IMR-90 (cell line): ENCODE results near the gene PARVB. TPM values are rescaled to one million over a fixed set of nuclear protein-coding genes. Genes with fewer than 3 reads are reported as not detected.

Experiments
- ATAC-seq: fragments of 200-7000 bp; cut with Tn5 transposase; 2 replicates; pipeline ENCODE4 v1.9.1; 2020; ENCODE audit warnings: low read depth, mild to moderate bottlenecking, moderate library complexity
- BruUV-seq: library from RNA; stranded (reverse); fragments of 400-500 nt; replicated peaks from 2 replicates; lab custom pipeline; 2021; lab: Mats Ljungman, UMichigan
- CTCF ChIA-PET: fragments of 300-600 bp; formaldehyde crosslinking; extraction: SDS; loops from one replicate; lab custom pipeline; 2021; ENCODE audit warnings: antibody characterized with exemption; lab: Yijun Ruan, JAX
- POLR2A ChIA-PET: fragments of 300-600 bp; sonication (Branson Sonifier 250); formaldehyde crosslinking; loops from one replicate; lab custom pipeline; 2022; ENCODE audit warnings: antibody characterized with exemption; ENCODE audit not compliant: unreplicated experiment; lab: Charles Lee
- DNase-seq: peaks from one replicate; pipeline ENCODE4 v3.0.0; 2013
- H2AFZ ChIP-seq: replicated peaks from 2 replicates; pipeline ENCODE3; 2013; ENCODE audit warnings: low read length, mild to moderate bottlenecking; ENCODE audit not compliant: poor library complexity
- H2AK5ac ChIP-seq: 2 replicates; pipeline ENCODE4 v1.6.1; 2013; ENCODE audit warnings: low read depth, low read length, inconsistent platforms
- H2AK9ac ChIP-seq: replicated peaks from 2 replicates; pipeline ENCODE3; 2013; ENCODE audit warnings: mild to moderate bottlenecking, low read depth, low read length, moderate library complexity; ENCODE audit not compliant: poor library complexity
- H2BK120ac ChIP-seq: 2 replicates; pipeline ENCODE4 v1.6.1; 2013; ENCODE audit warnings: low read depth, low read length, inconsistent platforms
- H2BK15ac ChIP-seq: 3 replicates; pipeline ENCODE4 v1.6.1; 2013; ENCODE audit warnings: low read depth, low read length, inconsistent platforms
- H2BK20ac ChIP-seq: 2 replicates; pipeline ENCODE4 v1.6.1; 2013; ENCODE audit warnings: low read depth, mild to moderate bottlenecking, inconsistent platforms, low read length, moderate library complexity
- H2BK5ac ChIP-seq: 2 replicates; pipeline ENCODE4 v1.6.1; 2013; ENCODE audit warnings: mild to moderate bottlenecking, low read depth, low read length, inconsistent platforms; ENCODE audit not compliant: poor library complexity, severe bottlenecking
- H3K14ac ChIP-seq: replicated peaks from 2 replicates; pipeline ENCODE4 v1.6.1; 2013; ENCODE audit warnings: low read depth, low read length, inconsistent platforms
- H3K18ac ChIP-seq: 2 replicates; pipeline ENCODE4 v1.6.1; 2013; ENCODE audit warnings: low read depth, low read length, control low read depth
- H3K23ac ChIP-seq: 2 replicates; pipeline ENCODE4 v1.6.1; 2013; ENCODE audit warnings: low read depth, low read length, inconsistent platforms
- H3K27ac ChIP-seq: 2 replicates; pipeline ENCODE4 v1.5.1; 2013; ENCODE audit warnings: mild to moderate bottlenecking, control low read depth, low read length; ENCODE audit not compliant: insufficient read depth
- H3K27me3 ChIP-seq: 2 replicates; pipeline ENCODE4 v1.6.1; 2013; ENCODE audit warnings: low read length; ENCODE audit not compliant: control insufficient read depth, insufficient read depth
- H3K36me3 ChIP-seq: 2 replicates; pipeline ENCODE4 v1.6.1; 2013; ENCODE audit warnings: low read length, mixed read lengths; ENCODE audit not compliant: control insufficient read depth, insufficient read depth
- H3K4ac ChIP-seq: 2 replicates; pipeline ENCODE4 v1.6.1; 2013; ENCODE audit warnings: low read depth, low read length, inconsistent platforms
- H3K4me1 ChIP-seq: 2 replicates; pipeline ENCODE4 v1.6.1; 2013; ENCODE audit warnings: low read length, mixed read lengths; ENCODE audit not compliant: control insufficient read depth, insufficient read depth
- H3K4me2 ChIP-seq: 2 replicates; pipeline ENCODE4 v1.6.1; 2013; ENCODE audit warnings: low read depth, mild to moderate bottlenecking, control low read depth, low read length, moderate library complexity
- H3K4me3 ChIP-seq: 2 replicates; pipeline ENCODE4 v1.5.1; 2013; ENCODE audit warnings: low read depth, mild to moderate bottlenecking, control low read depth, low read length, moderate library complexity; ENCODE audit not compliant: insufficient read depth
- H3K56ac ChIP-seq: 2 replicates; pipeline ENCODE4 v1.6.1; 2013; ENCODE audit warnings: low read length, inconsistent platforms; ENCODE audit not compliant: insufficient read depth; ENCODE audit errors: extremely low read depth
- H3K79me1 ChIP-seq, 2 experiments: 2 replicates each; pipeline ENCODE4 v1.6.1; 2013; ENCODE audit warnings: low read length in 2 of 2, inconsistent platforms in 1 of 2, low read depth in 1 of 2
- H3K9ac ChIP-seq: 2 replicates; pipeline ENCODE4 v1.6.1; 2013; ENCODE audit warnings: low read depth, low read length, control low read depth
- H3K9me1 ChIP-seq: 2 replicates; pipeline ENCODE4 v1.6.1; 2013; ENCODE audit warnings: low read length, inconsistent platforms; ENCODE audit not compliant: insufficient read depth
- H3K9me3 ChIP-seq: 2 replicates; pipeline ENCODE4 v1.6.1; 2013; ENCODE audit warnings: low read length; ENCODE audit not compliant: control insufficient read depth, insufficient read depth
- H4K20me1 ChIP-seq: 2 replicates; pipeline ENCODE4 v1.6.1; 2013; ENCODE audit warnings: low read length, inconsistent platforms; ENCODE audit not compliant: insufficient read depth
- H4K5ac ChIP-seq: 2 replicates; pipeline ENCODE4 v1.6.1; 2013; ENCODE audit warnings: mild to moderate bottlenecking, low read depth, low read length, control low read depth
- H4K8ac ChIP-seq, 2 experiments: 2 replicates each; pipeline ENCODE4 v1.6.1; 2013; ENCODE audit warnings: low read depth in 2 of 2, low read length in 2 of 2, control low read depth in 1 of 2, inconsistent platforms in 1 of 2
- H4K91ac ChIP-seq: 2 replicates; pipeline ENCODE4 v1.6.1; 2013; ENCODE audit warnings: low read depth, low read length, inconsistent platforms; ENCODE audit not compliant: insufficient read depth
- BHLHE40 ChIP-seq: fragments of 150-350 bp; IDR thresholded peaks from 2 replicates; pipeline ENCODE4 v1.6.1; 2016; ENCODE audit warnings: mild to moderate bottlenecking, low read depth, low read length
- CEBPB ChIP-seq: IDR thresholded peaks from 2 replicates; pipeline ENCODE4 v1.6.1; 2012; ENCODE audit warnings: low read depth, low read length, improper control_type of control experiment
- CHD1 ChIP-seq: IDR thresholded peaks from 2 replicates; pipeline ENCODE4 v1.6.1; 2012; ENCODE audit warnings: low read depth, low read length, improper control_type of control experiment
- FOS ChIP-seq: fragments of 150-350 bp; IDR thresholded peaks from 2 replicates; pipeline ENCODE4 v1.6.1; 2016; ENCODE audit warnings: low read depth, low read length
- MAFK ChIP-seq: IDR thresholded peaks from 2 replicates; pipeline ENCODE4 v1.6.1; 2012; ENCODE audit warnings: low read depth, low read length, improper control_type of control experiment
- MXI1 ChIP-seq: IDR thresholded peaks from 2 replicates; pipeline ENCODE4 v1.6.1; 2012; ENCODE audit warnings: low read depth, mild to moderate bottlenecking, low read length, moderate library complexity, borderline replicate concordance
- NFE2L2 ChIP-seq: fragments of 150-350 bp; IDR thresholded peaks from 2 replicates; pipeline ENCODE4 v1.6.1; 2016; ENCODE audit warnings: low read depth, mild to moderate bottlenecking, low read length
- POLR2A ChIP-seq: IDR thresholded peaks from 2 replicates; pipeline ENCODE4 v1.6.1; 2012; ENCODE audit warnings: mild to moderate bottlenecking, low read depth, low read length
- RAD21 ChIP-seq: IDR thresholded peaks from 2 replicates; pipeline ENCODE4 v1.6.1; 2012; ENCODE audit warnings: low read length, improper control_type of control experiment
- RCOR1 ChIP-seq: IDR thresholded peaks from 2 replicates; pipeline ENCODE4 v1.6.1; 2012; ENCODE audit warnings: mild to moderate bottlenecking, low read length, improper control_type of control experiment; ENCODE audit not compliant: insufficient replicate concordance
- RFX5 ChIP-seq: IDR thresholded peaks from 2 replicates; pipeline ENCODE4 v1.8.0; 2012; ENCODE audit warnings: low read depth, mild to moderate bottlenecking, low read length, moderate library complexity
- SMC3 ChIP-seq: fragments of 150-350 bp; IDR thresholded peaks from 2 replicates; pipeline ENCODE4 v1.6.1; 2016; ENCODE audit warnings: low read depth, mild to moderate bottlenecking, antibody characterized with exemption, low read length, moderate library complexity
- WGBS, 2 experiments: methylation state at CpG; one replicate each; pipeline versions ENCODE4 v1.1.5 to v1.1.7; 2013; ENCODE audit warnings: missing lambda C conversion rate in 2 of 2; ENCODE audit not compliant: insufficient read length in 1 of 2; ENCODE audit errors: extremely low coverage in 2 of 2; 5-methylcytosine and 5-hydroxymethylcytosine counted together
- dilution Hi-C: fragments of 300-500 bp; cut with HindIII; formaldehyde crosslinking; loops from one replicate; pipeline ENCODE4 v1.14.3; 2018; ENCODE audit warnings: low sequenced_read_pairs; ENCODE audit not compliant: unreplicated experiment
- in situ Hi-C: fragments of 300-500 bp; cut with MboI; formaldehyde crosslinking; loops from 3 replicates; pipeline ENCODE4 v1.14.3; 2019; ENCODE audit warnings: low sequenced_read_pairs, inconsistent platforms, mixed read lengths
- intact Hi-C: fragments of 100-400 bp; cut with micrococcal nuclease; formaldehyde crosslinking; loops from 2 replicates; pipeline ENCODE4 v1.10.0; 2022
- polyA plus RNA-seq, 3 experiments: library from polyadenylated mRNA; depleted of rRNA; stranded (reverse); fragments of >200 nt; gene quantifications; 2 replicates each; pipeline ENCODE4 v1.2.3, GENCODE V29; 2012; ENCODE audit warnings: low replicate concordance in 1 of 3
- total RNA-seq: library from RNA; depleted of rRNA; stranded (reverse); fragments of >200 nt; gene quantifications from 2 replicates; pipeline ENCODE4 v1.2.3, GENCODE V29; 2012
- TF ChIP-seq, protein P1 (sequence below): conservative IDR thresholded peaks from 2 replicates; pipeline ENCODE4 v1.5.1; 2012; ENCODE audit warnings: mild to moderate bottlenecking, low read depth, low read length, improper control_type of control experiment
- TF ChIP-seq, protein P2 (sequence below): fragments of 150-350 bp; IDR thresholded peaks from 2 replicates; pipeline ENCODE4 v1.6.1; 2017; ENCODE audit warnings: mild to moderate bottlenecking, antibody characterized with exemption, low read length, low read depth
- TF ChIP-seq, protein P3 (sequence below): fragments of 150-350 bp; IDR thresholded peaks from 2 replicates; pipeline ENCODE4 v1.6.1; 2016; ENCODE audit warnings: low read depth, mild to moderate bottlenecking, low read length, moderate library complexity, borderline replicate concordance

PARVB gene
- total and polyA plus RNA-seq, 2 of the 4 experiments (the other 2 are of a cell fraction), result 44.3 to 53.9 TPM

DNA sequence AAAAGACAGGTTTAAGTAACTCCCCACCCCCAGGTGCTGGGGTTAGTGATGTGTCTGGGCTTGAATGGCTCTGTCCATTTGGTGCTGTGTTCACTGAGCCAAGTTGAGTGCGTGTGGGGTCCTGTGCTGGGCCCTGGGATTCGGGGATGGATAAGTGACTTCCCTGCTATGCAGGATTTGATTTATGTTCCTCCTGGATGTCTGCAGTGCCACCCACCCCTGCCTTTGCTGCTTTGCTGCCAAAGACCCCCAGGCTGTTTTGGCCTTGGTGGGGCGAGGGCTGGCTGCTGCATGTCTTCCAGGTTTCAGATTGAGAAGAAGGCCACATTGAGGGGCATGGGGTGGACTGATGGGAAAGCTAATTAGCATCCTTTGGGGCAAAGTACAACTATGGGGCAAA, 78.8 kb downstream of the PARVB start:
- TF ChIP-seq, protein P1, sequence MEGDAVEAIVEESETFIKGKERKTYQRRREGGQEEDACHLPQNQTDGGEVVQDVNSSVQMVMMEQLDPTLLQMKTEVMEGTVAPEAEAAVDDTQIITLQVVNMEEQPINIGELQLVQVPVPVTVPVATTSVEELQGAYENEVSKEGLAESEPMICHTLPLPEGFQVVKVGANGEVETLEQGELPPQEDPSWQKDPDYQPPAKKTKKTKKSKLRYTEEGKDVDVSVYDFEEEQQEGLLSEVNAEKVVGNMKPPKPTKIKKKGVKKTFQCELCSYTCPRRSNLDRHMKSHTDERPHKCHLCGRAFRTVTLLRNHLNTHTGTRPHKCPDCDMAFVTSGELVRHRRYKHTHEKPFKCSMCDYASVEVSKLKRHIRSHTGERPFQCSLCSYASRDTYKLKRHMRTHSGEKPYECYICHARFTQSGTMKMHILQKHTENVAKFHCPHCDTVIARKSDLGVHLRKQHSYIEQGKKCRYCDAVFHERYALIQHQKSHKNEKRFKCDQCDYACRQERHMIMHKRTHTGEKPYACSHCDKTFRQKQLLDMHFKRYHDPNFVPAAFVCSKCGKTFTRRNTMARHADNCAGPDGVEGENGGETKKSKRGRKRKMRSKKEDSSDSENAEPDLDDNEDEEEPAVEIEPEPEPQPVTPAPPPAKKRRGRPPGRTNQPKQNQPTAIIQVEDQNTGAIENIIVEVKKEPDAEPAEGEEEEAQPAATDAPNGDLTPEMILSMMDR, result no peak
- TF ChIP-seq, protein P2, sequence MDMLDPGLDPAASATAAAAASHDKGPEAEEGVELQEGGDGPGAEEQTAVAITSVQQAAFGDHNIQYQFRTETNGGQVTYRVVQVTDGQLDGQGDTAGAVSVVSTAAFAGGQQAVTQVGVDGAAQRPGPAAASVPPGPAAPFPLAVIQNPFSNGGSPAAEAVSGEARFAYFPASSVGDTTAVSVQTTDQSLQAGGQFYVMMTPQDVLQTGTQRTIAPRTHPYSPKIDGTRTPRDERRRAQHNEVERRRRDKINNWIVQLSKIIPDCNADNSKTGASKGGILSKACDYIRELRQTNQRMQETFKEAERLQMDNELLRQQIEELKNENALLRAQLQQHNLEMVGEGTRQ, result no peak
- no peak for TF ChIP-seq FOS
- TF ChIP-seq, protein P3, sequence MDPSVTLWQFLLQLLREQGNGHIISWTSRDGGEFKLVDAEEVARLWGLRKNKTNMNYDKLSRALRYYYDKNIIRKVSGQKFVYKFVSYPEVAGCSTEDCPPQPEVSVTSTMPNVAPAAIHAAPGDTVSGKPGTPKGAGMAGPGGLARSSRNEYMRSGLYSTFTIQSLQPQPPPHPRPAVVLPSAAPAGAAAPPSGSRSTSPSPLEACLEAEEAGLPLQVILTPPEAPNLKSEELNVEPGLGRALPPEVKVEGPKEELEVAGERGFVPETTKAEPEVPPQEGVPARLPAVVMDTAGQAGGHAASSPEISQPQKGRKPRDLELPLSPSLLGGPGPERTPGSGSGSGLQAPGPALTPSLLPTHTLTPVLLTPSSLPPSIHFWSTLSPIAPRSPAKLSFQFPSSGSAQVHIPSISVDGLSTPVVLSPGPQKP, result no peak
- no peak for TF ChIP-seq RCOR1
- no peak for TF ChIP-seq MXI1
- no peak for TF ChIP-seq NFE2L2
- no peak for TF ChIP-seq SMC3
- no peak for TF ChIP-seq RAD21
- TF ChIP-seq CHD1, result no peak
- TF ChIP-seq POLR2A, result no peak
- no peak for TF ChIP-seq BHLHE40
- no peak for TF ChIP-seq RFX5
- no peak for TF ChIP-seq CEBPB
- no peak for TF ChIP-seq MAFK
- ATAC-seq, result no peak
- H3K36me3 ChIP-seq, result peaks cover 5% of the 10 kb centered on the region; the same call in 1 of the 2 replicates
- no peaks in the 10 kb centered on the region for H3K9me3 ChIP-seq
- no peak overlapping the region for H2AK9ac ChIP-seq
- H4K8ac ChIP-seq, result no peak overlapping the region
- H3K4ac ChIP-seq, result no peak overlapping the region
- H4K91ac ChIP-seq, result no peak overlapping the region
- no peak for DNase-seq
- ChIA-PET CTCF (interaction anchor here (0.7 kb wide), 1 partner anchor 88 kb away, joined by 6 read pairs; no protein-coding TSS in a partner anchor), POLR2A (no interaction called here)
- no CpG with 5 or more reads among the region's 3 CpGs for WGBS, 2 experiments
- no peak overlapping the region for H2BK120ac ChIP-seq
- no peak overlapping the region for H3K4me3 ChIP-seq
- H3K9ac ChIP-seq, result no peak overlapping the region
- in situ Hi-C loops, result no loop called here
- H2BK5ac ChIP-seq, result no peak overlapping the region
- H2BK20ac ChIP-seq, result no peak overlapping the region
- no peak overlapping the region for H3K56ac ChIP-seq
- no peak overlapping the region for H3K4me2 ChIP-seq
- H3K9me1 ChIP-seq, result peaks cover 4% of the 10 kb centered on the region; the same call in 1 of the 2 replicates
- no peaks in the 10 kb centered on the region for H3K27me3 ChIP-seq
- H3K23ac ChIP-seq, result no peak overlapping the region
- H3K79me1 ChIP-seq, result no peaks in the 10 kb centered on the region
- no peaks in the 10 kb centered on the region for H3K4me1 ChIP-seq
- H3K18ac ChIP-seq, result no peak overlapping the region
- no peak overlapping the region for H3K14ac ChIP-seq
- no peak overlapping the region for H2BK15ac ChIP-seq
- no peak overlapping the region for H3K27ac ChIP-seq
- no peak overlapping the region for H4K5ac ChIP-seq
- H4K20me1 ChIP-seq, result no peaks in the 10 kb centered on the region; the same call in 1 of the 2 replicates
- intact Hi-C loops, result no loop called here
- no peak overlapping the region for H2AFZ ChIP-seq
- no peak overlapping the region for H2AK5ac ChIP-seq
- BruUV-seq, result no TSS peak
- dilution Hi-C loops, result no loop called here
